ENCODE measurements around the gene LMNB1.
"Not testable (repeated sequence)": the region's sequence is repeated elsewhere in the genome, so short reads cannot be mapped to it uniquely, and the experiment has no call there.

The LMNB1 gene

DNA sequence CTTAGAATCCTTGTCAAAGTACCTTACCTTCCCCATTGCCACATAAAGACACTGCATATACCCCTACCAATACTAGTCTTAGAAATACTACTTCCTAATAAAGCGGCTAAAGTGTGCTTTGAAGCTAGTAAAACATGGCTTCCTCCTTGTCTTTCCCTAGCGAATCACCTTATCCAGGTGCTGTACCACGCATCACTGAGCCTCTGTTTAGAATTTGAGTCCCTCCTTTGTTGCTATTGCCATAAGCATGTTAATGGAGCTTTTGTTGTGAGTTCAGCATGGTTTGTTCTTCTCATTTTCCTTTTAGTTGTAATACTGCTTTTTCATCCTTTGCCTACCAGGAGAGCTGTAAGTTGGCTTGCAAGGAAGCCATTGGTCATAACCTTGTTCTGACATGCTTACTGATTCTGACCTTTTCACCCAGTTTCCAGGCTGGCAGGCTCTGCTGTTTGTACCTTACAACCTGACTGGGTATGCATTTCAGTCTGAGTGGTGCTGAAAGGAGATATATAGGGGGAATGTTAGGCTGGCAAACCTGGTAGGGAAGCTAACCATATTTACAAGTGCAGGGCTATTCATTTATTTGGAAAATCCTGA lies 49.8 kb downstream of the LMNB1 start:
- DNase-seq (ENCODE audit: low read depth in 2 of 2), result no peak

DNA sequence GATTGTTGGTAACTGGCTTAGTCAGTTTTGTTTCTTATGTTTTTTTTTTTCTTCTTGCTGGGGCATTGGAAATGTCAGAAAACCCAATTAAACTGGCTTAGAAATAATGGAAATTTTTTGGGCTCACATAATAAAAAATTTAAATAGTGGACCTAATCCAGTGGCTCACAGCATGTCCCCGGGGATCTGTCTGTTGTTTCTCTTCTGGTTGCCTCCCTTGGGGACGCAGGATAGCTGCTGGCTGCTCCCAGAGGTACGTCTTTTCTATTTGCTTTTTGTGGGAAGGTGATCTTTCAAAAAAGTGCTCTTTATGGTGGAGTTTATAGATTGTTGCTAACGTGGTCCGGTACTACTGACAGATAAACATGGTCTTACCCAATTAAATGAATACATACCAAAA lies 52.2 kb downstream of the LMNB1 start:
- DNase-seq (ENCODE audit: low read depth in 2 of 2), result no peak

DNA sequence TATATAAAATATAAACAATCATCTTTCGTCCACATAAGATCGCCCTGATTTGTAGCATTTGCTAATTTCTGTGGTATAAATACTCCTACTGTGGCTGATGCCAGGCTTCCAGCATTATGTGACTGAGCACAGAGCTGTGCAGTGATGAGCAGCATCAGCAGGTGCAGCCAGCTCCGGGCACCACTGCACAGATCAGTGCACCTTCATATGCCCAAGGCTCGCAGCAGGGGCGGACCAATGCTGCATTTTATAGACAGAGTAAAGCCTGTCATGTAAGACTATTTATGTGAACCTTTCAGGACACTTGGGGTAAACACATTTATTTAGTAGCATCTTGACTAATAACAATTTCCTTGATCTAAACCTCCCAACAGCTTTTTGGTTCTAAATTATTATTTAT lies 53.1 kb downstream of the LMNB1 start:
- DNase-seq (ENCODE audit: low read depth in 2 of 2), result no peak

DNA sequence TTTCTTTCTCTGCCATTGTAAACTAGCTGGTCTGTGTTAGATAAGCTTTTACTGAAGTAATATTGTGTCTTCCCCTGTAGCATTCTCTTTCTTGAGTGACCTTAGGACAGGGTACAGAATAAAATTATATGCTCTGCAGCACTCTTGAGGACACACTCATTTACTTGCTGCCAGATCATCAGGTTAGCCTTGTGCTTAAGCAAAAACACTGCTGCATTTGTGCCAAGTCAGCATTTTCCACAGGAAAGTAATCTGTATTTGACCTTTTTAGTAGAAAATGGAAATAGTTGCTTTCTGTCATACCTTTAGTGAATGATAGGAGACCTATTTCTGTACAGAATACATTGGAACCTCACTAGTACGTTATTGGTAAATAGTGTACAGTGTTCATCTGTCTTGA lies 54.2 kb downstream of the LMNB1 start:
- DNase-seq (ENCODE audit: low read depth in 2 of 2), result no peak

DNA sequence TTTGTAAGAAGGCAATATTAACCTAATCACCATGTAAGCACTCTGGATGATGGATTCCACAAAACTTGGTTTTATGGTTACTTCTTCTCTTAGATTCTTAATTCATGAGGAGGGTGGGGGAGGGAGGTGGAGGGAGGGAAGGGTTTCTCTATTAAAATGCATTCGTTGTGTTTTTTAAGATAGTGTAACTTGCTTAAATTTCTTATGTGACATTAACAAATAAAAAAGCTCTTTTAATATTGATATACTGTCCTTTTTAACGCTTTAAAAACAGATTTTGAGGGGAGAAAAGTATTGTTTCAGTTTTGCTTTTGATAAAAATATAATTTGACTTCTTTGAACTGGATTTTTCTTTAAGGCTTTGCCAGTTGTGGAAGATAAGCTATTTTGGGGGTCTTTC lies 59.8 kb downstream of the LMNB1 start:
- DNase-seq (ENCODE audit: low read depth in 2 of 2), result no peak

DNA sequence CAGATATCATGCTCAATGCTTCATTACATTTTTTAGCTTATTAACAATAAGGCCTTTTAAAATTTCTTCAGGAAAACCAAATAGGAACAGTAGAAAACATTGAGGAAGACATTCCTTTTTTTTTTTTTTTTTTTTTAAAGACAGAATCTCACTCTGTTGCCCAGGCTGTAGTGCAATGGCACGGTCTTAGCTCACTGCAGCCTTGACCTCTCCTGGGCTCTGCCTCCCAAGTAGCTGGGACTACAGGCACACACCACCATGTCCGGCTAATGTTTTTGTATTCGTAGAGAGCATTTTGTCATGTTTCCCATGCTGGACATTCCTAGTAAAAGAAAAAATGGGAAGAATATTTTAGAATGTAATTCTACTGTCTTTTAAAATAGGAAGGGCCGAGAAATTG lies 60.3 kb downstream of the LMNB1 start:
- no peak for DNase-seq (ENCODE audit: low read depth in 2 of 2)

DNA sequence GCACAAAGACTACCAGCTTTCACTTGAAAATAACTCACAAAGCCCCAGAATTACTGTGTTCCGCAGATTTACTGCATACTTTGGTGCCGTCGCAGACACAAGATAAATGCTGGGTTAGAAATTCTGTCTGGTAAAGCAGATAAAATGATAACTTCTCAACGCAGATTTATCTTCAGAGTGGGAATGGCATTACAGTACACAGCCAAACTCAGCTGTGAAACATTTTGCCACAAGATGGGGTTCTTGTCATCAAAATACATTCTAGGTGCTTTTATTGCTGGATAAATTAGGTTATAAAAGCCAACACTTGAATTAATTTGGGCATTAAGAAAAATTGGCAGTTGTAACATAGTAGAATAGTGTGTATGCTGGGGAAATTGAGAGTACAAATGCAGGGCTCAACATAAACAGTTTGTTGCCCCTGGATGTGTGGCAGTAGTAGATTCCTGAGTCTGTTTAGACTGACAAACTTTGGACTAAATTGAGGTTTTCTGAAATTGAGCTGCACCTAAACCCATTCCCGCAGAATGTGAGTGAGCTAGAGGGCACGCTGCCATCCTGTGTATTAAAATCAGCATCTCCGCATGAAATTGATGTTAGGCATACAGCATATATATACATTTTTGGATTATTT lies 61.1 kb downstream of the LMNB1 start:
- no peak for DNase-seq (ENCODE audit: low read depth in 2 of 2)

DNA sequence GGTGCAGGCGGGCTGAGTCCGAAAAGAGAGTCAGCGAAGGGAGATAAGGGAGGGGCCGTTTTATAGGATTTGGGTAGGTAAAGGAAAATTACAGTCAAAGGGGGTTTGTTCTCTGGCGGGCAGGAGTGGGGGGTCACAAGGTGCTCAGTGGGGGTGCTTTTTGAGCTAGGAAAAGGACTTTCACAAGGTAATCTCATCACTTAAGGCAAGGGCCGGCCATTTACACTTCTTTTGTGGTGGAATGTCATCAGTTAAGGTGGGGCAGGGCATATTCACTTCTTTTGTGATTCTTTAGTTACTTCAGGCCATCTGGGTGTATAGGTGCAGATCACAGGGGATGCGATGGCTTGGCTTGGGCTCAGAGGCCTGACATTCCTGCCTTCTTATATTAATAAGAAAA lies 62.5 kb downstream of the LMNB1 start:
- DNase-seq (ENCODE audit: low read depth in 2 of 2), result not testable (repeated sequence)

DNA sequence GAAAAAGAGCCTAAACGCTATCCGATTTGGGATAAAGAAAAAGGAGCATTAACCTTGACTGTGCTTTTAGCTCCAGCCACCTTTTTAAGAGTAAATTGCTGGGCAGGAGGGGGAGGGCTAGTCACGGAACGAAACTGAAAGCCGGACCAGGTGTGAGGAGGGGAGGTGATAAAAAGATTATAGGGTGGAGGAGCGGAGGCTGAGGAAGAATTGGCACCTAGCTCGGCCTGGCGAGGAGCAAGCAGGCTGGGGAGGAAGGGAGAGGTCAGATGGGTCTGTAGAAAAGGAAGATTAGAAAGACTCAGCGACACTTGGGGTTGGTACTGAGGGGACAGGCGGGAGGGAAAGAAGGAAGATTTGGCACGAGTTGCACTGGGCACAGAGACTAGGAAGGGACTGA lies 66.4 kb downstream of the LMNB1 start:
- not testable (repeated sequence) for DNase-seq (ENCODE audit: low read depth in 2 of 2)

DNA sequence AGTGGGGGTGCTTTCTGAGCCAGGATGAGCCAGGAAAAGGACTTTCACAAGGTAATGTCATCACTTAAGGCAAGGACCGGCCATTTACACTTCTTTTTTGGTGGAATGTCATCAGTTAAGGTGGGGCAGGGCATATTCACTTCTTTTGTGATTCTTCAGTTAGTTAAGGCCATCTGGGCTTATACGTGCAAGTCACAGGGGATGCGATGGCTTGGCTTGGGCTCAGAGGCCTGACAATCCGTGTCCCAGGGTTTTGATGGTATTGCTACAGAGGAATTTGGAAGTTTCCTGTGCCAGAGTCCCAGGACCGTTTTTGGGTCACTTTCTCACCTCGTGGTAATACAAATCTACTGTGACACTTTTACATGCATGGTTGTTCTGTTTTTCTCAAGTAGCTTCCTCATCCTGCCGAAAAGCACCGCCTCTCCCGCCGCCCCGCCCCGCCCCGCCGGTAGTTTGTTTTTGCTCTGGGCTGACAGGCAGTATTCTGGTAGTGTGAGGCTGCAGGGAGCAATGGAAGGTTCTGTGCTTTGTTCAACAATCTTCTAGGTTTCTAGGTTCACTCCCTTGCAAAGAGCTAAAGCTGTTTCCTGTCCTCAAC lies 68.6 kb downstream of the LMNB1 start:
- peak; percentile 24 to 39 for DNase-seq (ENCODE audit: low read depth in 2 of 2)

DNA sequence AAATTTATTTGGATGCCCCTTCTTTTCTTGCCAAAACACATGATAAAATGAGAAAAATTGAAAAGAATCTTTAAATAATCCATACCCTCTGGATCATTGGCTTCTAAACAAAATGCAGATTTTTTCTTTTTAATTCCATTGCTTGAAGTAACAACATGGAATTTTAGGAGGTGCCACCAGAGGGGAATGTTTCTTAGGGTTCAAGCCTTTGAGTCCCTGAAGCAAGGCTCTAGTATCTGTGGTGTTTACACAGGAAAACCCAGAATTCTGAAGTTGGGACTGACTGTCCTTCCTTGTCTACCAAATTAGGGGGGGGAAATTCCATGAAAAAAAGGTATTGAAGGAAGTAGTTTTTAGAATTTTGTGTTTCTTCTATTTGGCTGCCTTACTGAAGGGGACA lies 69.4 kb downstream of the LMNB1 start:
- DNase-seq (ENCODE audit: low read depth in 2 of 2), result no peak

DNA sequence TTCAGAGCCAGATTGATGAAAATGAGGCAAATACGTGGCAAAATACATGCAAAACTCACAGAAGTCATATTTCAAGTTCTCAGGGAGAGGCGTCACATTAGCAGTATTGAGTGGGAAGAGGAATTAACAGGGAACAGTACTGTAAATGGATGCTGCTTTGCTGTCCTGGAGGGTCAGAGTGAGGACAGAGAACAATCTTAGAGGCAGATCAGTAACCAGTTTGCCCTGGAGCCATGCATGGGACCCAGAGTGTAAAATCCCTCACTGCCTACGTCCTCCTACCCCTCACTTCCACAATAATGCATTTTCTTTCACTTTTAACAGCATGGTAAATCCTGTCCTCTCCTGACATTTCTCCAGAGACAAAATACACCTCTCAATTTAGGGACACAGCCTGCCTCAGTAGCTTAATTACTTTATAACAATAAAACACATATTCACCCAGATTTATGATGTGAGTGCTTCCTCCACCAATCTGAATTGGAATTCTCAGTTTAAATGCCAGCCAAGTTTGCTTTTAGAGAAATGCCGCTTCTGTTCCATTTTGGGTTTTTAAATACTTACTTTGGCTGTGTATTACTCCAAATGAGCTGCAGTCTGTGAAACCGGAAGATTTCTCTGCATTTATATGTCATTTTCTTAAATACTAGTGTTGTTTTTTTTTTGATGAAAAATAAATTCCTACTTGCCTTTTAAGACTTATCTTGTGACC lies 70.0 kb downstream of the LMNB1 start:
- DNase-seq (ENCODE audit: low read depth in 2 of 2), result no peak

DNA sequence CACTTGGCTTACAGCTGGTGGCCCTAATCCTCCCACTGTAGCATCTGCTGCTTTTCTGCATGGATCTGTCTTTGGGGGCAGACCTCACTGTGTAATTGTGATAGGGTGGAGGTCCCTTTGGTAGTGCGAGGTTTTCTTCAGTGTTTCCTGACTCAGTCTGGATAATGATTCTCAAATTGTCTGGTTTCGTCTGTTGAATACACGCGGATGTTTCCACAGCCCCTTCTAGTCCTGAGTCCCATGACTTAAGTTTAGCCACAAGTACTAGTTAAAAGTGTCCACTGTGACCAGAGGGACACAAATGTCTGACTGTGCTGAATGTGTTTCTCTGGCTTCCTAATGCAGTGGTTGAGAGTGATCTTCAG lies 70.5 kb downstream of the LMNB1 start:
- no peak for DNase-seq (ENCODE audit: low read depth in 2 of 2)

DNA sequence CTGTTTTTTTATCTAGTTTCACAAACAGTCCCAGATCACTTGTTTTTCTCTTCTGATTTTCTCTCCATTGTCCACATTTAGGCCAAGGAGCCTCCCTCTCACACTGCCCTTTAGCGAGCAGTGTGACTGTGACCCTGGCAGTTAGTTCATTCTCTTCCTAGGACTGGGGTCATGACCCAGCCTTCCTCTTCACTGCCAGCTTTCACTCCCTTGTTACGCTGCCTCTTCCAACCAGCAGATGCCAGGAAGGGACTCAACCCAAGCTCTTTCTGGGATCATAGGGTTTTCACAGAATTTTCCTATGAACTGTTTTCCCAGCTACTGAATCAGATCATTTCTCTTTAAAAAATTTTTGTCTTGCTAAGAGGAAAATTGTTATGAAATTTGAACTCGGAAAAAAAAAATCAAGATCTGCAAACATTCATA lies 70.9 kb downstream of the LMNB1 start:
- no peak for DNase-seq (ENCODE audit: low read depth in 2 of 2)

DNA sequence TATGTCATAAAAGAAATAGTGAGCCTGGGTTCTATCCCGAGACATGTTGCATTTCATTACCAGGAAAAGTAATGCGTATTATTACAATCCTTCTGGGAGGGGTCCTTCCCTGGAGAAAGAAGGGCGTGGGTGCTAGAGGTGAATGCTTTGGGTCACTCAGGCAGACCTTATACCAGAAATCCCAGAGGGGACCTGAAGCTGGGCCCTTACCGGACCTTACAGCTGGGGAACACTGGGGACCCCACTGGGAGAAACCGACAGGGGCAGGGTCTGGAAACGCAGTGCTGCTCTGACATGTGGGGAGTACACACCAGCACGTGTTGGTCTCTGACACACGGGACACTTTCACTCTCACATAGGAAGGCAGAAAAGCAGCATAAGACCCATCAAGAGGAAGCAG lies 71.3 kb downstream of the LMNB1 start:
- no peak for DNase-seq (ENCODE audit: low read depth in 2 of 2)

DNA sequence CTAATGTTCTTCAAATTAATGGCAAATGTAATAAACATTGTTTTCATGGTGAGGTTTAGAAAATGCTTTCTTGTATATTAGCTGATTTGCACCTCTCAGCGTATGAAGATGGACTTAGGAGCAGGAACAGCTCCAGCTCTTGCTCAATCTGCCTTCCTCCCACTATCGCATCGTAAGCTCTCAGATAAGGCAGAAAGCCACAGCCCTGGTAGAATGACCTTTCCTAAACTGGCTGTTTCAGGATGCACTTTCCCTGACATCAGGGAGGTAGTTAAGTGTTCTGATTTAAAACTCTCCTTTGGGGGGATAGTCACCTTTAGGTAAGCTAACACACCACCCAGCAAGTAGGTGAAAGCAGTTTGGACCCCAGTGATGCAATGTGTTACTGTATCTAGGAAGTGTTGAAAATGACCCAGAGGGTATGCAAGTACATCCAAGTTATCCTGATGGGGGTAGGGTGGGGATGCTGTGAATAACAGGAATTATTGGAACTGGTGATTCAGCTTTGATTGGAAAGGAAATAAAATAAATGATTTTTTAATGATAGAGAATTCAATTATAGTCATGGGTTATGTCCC lies 72.3 kb downstream of the LMNB1 start:
- no peak for DNase-seq (ENCODE audit: low read depth in 2 of 2)

DNA sequence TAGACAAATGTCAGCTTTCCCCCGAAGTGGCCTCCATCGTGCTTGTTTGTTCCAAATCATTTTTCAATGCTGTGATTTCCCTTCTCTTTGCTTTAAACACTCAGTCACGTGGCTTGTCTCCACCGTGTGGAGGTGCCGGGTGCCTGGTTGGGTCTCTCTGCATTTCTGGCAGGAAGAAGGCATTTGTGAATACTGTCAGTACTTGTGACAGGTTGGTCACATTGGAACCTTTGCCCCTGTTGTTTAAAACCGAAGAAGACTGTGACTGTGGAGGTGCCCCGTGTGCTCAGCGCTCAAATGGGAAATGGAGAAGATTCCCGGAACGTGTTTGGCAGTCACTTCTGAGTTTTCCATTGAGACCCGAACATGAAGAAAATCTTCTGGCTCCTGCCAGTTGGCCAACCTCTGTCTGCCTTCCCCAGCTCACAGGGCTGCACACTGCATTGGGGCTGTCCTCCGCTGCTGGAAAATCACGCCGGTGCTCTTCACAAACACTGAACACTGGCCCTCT lies 74.6 kb downstream of the LMNB1 start:
- no peak for DNase-seq (ENCODE audit: low read depth in 2 of 2)

DNA sequence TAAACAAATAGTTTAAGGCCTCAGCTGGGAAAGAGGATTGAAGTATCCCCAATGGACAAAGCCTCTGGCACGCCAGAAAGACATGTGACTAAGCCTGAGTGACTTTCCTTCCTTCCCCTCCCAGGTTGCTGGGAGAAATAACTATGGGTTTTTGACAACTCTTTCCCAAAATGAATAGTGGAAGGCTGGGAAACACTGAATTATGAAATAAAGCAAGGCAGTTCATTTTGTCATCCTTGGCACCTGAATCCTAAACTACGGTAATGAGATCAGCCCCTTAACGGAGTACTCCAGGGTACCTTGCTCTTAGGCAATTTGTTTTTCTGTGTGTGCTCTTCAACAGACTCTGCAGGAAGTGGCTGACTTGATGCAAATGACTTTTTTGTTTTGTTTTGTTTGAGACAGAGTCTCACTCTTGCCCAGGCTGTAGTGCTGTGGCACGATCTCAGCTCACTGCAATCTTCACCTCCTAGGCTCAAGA lies 75.2 kb downstream of the LMNB1 start:
- DNase-seq (ENCODE audit: low read depth in 2 of 2), result no peak

DNA sequence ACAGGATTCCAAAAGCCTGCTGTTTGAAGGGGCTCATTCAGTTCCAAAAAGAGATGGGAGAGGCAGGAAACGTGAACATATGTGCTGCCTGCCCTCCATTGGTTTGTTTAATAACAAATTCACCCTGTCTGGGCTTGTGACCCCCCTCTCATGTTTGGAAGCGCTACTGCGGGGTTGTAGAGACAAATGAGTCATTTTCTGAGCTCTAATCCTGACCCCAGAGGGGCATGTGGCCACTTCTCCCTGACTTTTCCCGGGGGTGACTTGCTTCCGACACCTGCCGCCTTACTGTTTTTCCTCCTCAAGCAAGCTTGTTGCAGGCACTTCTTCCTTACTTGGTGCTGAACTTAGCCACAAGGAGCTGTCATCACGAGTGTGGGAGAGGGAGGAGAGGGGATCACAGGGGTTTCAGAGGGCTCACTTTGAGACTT lies 75.9 kb downstream of the LMNB1 start:
- no peak for DNase-seq (ENCODE audit: low read depth in 2 of 2)

DNA sequence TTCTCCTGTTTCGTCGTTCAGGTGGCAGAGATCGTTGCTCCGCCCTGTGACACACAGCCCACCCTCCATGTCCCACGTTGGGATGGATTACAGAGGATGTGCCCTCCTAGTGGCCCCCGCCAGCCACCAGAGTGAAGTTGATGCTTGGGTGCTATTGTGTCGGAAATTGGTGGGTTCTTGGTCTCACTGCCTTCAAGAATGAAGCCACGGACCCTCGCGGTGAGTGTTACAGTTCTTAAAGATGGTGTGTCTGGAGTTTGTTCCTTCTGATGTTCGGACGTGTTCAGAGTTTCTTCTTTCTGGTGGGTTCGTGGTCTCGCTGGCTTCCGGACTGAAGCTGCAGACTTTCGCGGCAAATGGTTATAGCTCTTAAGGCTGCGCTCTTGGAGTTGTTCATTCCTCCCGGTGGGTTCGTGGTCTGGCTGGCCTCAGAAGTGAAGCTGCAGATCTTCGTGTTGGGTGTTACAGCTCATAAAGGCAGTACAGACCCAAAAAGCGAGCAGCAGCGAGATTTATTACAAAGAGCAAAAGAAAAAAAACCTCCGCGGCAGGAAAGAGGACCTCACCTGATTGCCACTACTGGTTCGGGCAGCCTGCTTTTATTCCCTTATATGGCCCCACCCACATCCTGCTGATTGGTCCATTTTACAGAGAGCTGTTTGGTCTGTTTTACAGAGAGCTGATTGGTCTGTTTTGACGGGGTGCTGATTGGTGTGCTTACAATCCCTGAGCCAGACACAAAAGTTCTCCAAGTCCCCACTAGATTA lies 76.8 kb downstream of the LMNB1 start:
- not testable (repeated sequence) for DNase-seq (ENCODE audit: low read depth in 2 of 2)

DNA sequence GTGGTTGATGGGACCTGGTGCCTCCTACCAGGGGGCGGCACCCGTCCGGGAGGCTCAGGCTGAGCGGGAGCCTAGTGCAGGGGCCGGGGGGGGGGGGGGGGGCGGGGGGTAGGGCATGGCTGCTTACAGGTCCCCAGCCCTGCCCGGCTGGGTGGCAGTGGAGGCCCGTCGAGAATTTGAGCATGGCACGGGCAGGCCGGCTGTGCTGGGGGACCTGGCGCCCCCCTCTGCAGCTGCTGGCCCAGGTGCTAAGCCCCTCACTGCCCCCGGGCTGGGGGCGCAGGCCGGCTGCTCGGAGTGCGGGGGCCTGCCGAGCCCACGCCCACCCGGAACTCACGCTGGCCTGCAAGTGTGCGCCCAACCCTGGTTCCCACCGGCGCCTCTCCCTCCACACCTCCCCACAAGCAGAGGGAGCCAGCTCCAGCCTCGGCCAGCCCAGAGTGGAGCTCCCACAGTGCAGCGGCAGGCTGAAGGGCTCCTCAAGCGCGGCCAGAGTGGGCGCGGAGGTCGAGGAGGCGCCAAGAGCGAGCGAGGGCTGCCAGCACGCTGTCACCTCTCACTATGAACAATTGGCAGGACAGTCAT lies 77.7 kb downstream of the LMNB1 start:
- no peak for DNase-seq (ENCODE audit: low read depth in 2 of 2)
